Glutamatergic neuron (in vitro differentiated cells): ENCODE data around the gene SFMBT2. TPM values are rescaled to one million over a fixed set of nuclear protein-coding genes. Genes with fewer than 3 reads are reported as not detected.

Experiments
- DNase-seq: peaks from one replicate; pipeline ENCODE4 v3.0.0; 2022
- H3K27ac Mint-ChIP-seq: one replicate; pipeline ENCODE4 v1.8.0; 2020; ENCODE audit warnings: mild to moderate bottlenecking, mixed read lengths, inconsistent platforms; ENCODE audit not compliant: unreplicated experiment
- H3K27me3 Mint-ChIP-seq: one replicate; pipeline ENCODE4 v1.8.0; 2020; ENCODE audit warnings: mild to moderate bottlenecking, moderate library complexity, mixed read lengths, inconsistent platforms; ENCODE audit not compliant: unreplicated experiment
- H3K36me3 Mint-ChIP-seq: one replicate; pipeline ENCODE4 v1.8.0; 2020; ENCODE audit warnings: mild to moderate bottlenecking, mixed read lengths, inconsistent platforms; ENCODE audit not compliant: unreplicated experiment
- H3K4me1 Mint-ChIP-seq: one replicate; pipeline ENCODE4 v1.8.0; 2020; ENCODE audit warnings: mild to moderate bottlenecking, low read depth, mixed read lengths, inconsistent platforms; ENCODE audit not compliant: unreplicated experiment
- H3K4me3 Mint-ChIP-seq: one replicate; pipeline ENCODE4 v1.8.0; 2020; ENCODE audit warnings: mild to moderate bottlenecking, mixed read lengths, inconsistent platforms; ENCODE audit not compliant: unreplicated experiment
- H3K9me3 Mint-ChIP-seq: one replicate; pipeline ENCODE4 v1.8.0; 2020; ENCODE audit warnings: mild to moderate bottlenecking, moderate library complexity, mixed read lengths, inconsistent platforms; ENCODE audit not compliant: unreplicated experiment
- CTCF ChIP-seq: fragments of 200-600 bp; sonication (generic); IDR thresholded peaks from one replicate; pipeline ENCODE4 v1.5.0; 2021; ENCODE audit not compliant: partially characterized antibody, unreplicated experiment
- total RNA-seq: library from RNA; stranded (reverse); fragmentation: NEBNext Ultra II Directional; extraction: Animal tissue kit (Norgen Biotek cat#: 25700); gene quantifications from one replicate; pipeline ENCODE4 v1.2.1, GENCODE V29; 2021; ENCODE audit not compliant: unreplicated experiment

Gene SFMBT2
- total RNA-seq, 1 donor from 2014 or later: 9.1 TPM

DNA sequence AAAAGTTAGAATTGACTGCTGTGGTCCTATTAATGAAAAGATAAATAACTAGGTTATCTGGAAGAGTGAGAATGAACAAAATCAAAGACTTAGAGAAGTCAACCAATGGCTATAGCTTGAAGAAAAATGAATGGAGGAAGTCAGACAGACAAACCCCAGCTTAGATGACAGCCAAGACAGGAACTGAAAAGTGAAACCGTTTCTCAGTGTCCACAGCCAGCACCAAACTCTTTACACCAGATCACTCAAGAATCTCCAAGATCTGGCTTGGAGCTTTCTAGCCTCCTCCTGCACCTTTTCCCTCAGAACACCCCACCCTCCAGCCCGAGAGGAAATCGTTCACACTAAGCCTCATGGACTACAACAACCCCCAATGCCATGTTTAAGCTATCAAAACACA is 167.0 kb downstream of the SFMBT2 start:
- no peak for DNase-seq
- Mint-ChIP-seq H3K36me3 (peaks cover 8% of the 10 kb centered on the region), H3K27ac (no peak overlapping the region), H3K9me3 (peaks cover 5% of the 10 kb centered on the region), H3K4me1 (peaks cover 32% of the 10 kb centered on the region), H3K4me3 (no peak overlapping the region), H3K27me3 (peaks cover 5% of the 10 kb centered on the region)
- TF ChIP-seq CTCF: no peak

DNA sequence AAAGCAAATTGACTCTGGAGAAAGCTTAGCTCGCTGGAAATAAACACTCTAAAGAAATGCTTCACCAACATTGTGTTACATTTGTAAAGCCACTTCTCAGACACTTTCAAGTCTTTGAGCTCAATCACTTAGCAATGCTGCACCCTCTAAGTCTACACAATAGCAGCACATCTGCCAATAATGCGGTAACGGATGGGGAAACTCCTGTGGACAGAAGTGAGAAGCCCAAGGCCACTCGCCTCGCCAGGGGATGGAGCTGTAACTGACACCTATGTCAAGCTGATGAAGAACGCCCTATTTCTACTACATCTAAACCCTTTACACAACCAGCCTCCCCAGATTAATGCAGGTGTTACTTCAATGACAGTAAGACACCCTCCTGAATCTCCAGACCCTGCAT is 167.7 kb downstream of the SFMBT2 start:
- peaks cover 8% of the 10 kb centered on the region for H3K36me3 Mint-ChIP-seq
- no peak overlapping the region for H3K27ac Mint-ChIP-seq
- peaks cover 3% of the 10 kb centered on the region for H3K27me3 Mint-ChIP-seq
- no peak for TF ChIP-seq CTCF
- H3K9me3 Mint-ChIP-seq: peaks cover 5% of the 10 kb centered on the region
- no peak for DNase-seq
- no peak overlapping the region for H3K4me3 Mint-ChIP-seq
- H3K4me1 Mint-ChIP-seq: peaks cover 25% of the 10 kb centered on the region

DNA sequence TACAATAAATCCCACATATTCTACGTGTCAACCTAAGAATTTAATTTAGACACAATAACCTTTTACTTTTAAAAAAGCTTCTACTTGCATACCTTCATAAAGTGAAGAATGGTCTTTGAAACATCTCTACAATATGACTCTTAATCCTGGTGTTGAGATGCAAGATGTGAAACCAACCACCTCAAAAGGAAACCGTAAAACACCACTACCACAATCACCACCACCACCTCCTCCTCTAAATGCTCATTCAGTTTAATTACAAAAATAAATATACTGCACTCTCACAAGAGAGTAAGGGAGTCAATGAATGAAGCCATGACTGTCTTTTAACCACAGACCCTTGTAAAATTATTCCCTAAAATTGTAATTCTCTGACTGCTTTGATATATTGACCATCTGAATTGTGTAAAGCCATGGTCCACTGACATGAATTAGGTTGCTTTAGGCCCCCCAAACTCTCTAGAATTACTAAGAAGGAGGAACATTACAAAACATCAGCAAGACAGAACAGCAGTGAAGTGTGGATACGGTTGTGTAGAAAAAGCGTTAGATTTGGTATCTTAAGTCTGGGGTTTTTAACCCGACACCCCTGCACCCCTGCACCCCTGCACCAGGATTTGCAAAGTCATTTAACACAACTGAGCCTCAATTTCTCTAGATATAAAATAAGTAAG is 171.4 kb downstream of the SFMBT2 start:
- Mint-ChIP-seq H3K27me3 (no peaks in the 10 kb centered on the region), H3K27ac (no peak overlapping the region), H3K4me3 (no peak overlapping the region), H3K9me3 (peaks cover 7% of the 10 kb centered on the region), H3K36me3 (peaks cover 16% of the 10 kb centered on the region), H3K4me1 (peaks cover 10% of the 10 kb centered on the region)
- no peak for TF ChIP-seq CTCF
- no peak for DNase-seq

DNA sequence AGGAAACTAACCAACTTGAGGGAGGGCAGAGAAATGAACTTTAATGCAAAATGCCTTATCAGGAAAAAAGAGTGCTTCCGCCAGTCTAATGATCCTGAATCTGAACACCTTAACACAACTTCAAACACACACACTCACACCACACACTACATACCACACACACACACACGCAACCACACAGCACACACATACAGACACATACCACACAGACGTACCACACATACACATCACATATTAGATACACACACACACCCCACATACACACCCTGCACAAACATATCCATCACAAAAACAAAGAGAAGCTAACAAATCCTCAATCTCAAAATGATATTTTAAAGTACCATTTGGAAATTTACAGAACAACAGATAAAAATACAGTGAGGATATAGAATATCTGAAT is 175.5 kb downstream of the SFMBT2 start:
- H3K27me3 Mint-ChIP-seq: no peaks in the 10 kb centered on the region
- H3K4me3 Mint-ChIP-seq: no peak overlapping the region
- peaks cover 2% of the 10 kb centered on the region for H3K9me3 Mint-ChIP-seq
- peaks cover 8% of the 10 kb centered on the region for H3K36me3 Mint-ChIP-seq
- H3K4me1 Mint-ChIP-seq: peaks cover 11% of the 10 kb centered on the region
- no peak overlapping the region for H3K27ac Mint-ChIP-seq
- DNase-seq: no peak
- TF ChIP-seq CTCF: no peak

GRCh38 chr10:7234109-7234508 is 176.7 kb downstream of the SFMBT2 start:
- DNase-seq: no peak
- Mint-ChIP-seq H3K4me1 (peaks cover 11% of the 10 kb centered on the region), H3K9me3 (peaks cover 2% of the 10 kb centered on the region), H3K27me3 (no peaks in the 10 kb centered on the region), H3K27ac (no peak overlapping the region), H3K36me3 (peaks cover 8% of the 10 kb centered on the region), H3K4me3 (no peak overlapping the region)
- TF ChIP-seq CTCF: no peak
